Smooth muscle cell (in vitro differentiated cells): ENCODE results near the gene TMIGD3. TPM values are rescaled to one million over a fixed set of nuclear protein-coding genes. Genes with fewer than 3 reads are reported as not detected.

ENCODE experiments used
- DNase-seq: peaks from one replicate; lab custom pipeline; 2025; ENCODE audit not compliant: unreplicated experiment; lab: John Stamatoyannopoulos, UW
- H2AFZ ChIP-seq: fragments of 200-600 bp; sonication (generic); 2 replicates; pipeline ENCODE4 v1.6.0; 2016; ENCODE audit warnings: antibody characterized with exemption, low read depth, mild to moderate bottlenecking
- H3F3A ChIP-seq: fragments of 200-600 bp; sonication (generic); 2 replicates; pipeline ENCODE4 v1.6.0; 2017; ENCODE audit warnings: antibody characterized with exemption, low read depth
- H3K27ac ChIP-seq: fragments of 200-600 bp; sonication (generic); 2 replicates; pipeline ENCODE4 v1.5.1; 2016; ENCODE audit warnings: low read depth, mild to moderate bottlenecking
- H3K27me3 ChIP-seq: fragments of 200-600 bp; sonication (generic); 2 replicates; pipeline ENCODE4 v1.6.1; 2016; ENCODE audit warnings: low read depth, mild to moderate bottlenecking
- H3K36me3 ChIP-seq: fragments of 200-600 bp; sonication (generic); 2 replicates; pipeline ENCODE4 v1.5.1; 2016; ENCODE audit warnings: low read depth
- H3K4me1 ChIP-seq: fragments of 200-600 bp; sonication (generic); 2 replicates; pipeline ENCODE4 v1.5.1; 2016; ENCODE audit warnings: low read depth
- H3K4me2 ChIP-seq: fragments of 200-600 bp; sonication (generic); 2 replicates; pipeline ENCODE4 v1.6.0; 2016; ENCODE audit warnings: mild to moderate bottlenecking
- H3K4me3 ChIP-seq: fragments of 200-600 bp; sonication (generic); 2 replicates; pipeline ENCODE4 v1.5.1; 2016; ENCODE audit warnings: mild to moderate bottlenecking
- H3K79me2 ChIP-seq: fragments of 200-600 bp; sonication (generic); 2 replicates; pipeline ENCODE4 v1.6.0; 2016; ENCODE audit warnings: low read depth, mild to moderate bottlenecking
- H3K9ac ChIP-seq: fragments of 200-600 bp; sonication (generic); 2 replicates; pipeline ENCODE4 v1.6.0; 2016; ENCODE audit warnings: low read depth
- H3K9me3 ChIP-seq: fragments of 200-600 bp; sonication (generic); replicated peaks from 2 replicates; pipeline ENCODE4 v1.5.1; 2016; ENCODE audit warnings: low read depth
- H4K20me1 ChIP-seq: fragments of 200-600 bp; sonication (generic); 2 replicates; pipeline ENCODE4 v1.6.0; 2016; ENCODE audit warnings: low read depth
- CTCF ChIP-seq: fragments of 200-600 bp; sonication (generic); IDR thresholded peaks from 2 replicates; pipeline ENCODE4 v1.5.1; 2017; ENCODE audit warnings: borderline replicate concordance, mild to moderate bottlenecking, antibody characterized with exemption; ENCODE audit not compliant: insufficient read depth, poor library complexity, severe bottlenecking
- WGBS: methylation state at CpG from one replicate; pipeline ENCODE4 v1.1.7; 2016; ENCODE audit warnings: low lambda C conversion rate; 5-methylcytosine and 5-hydroxymethylcytosine counted together
- polyA plus RNA-seq: library from polyadenylated mRNA; unstranded; fragments of >200 nt; fragmentation: Nextera tagmentation; extraction: Ambion mirVana; gene quantifications from 2 replicates; pipeline ENCODE4 v1.2.1, GENCODE V29; 2016
- total RNA-seq: library from RNA; depleted of rRNA; stranded (reverse); fragments of >200 nt; gene quantifications from 2 replicates; pipeline ENCODE4 v1.2.3, GENCODE V29; 2014

TMIGD3 gene
- total and polyA plus RNA-seq, 2 experiments from 2014 or later: not detected

- Histone ChIP-seq H3F3A (peaks cover 4% of the 10 kb centered on the region), H3K79me2 (peaks cover 50% of the 10 kb centered on the region), H3K36me3 (no peaks in the 10 kb centered on the region), H3K9ac (peak overlapping the region; percentile 93), H3K9me3 (no peaks in the 10 kb centered on the region), H3K4me1 (peaks cover 35% of the 10 kb centered on the region), H3K4me3 (peak overlapping the region; percentile 71), H3K27ac (peak overlapping the region; percentile 67), H3K27me3 (no peaks in the 10 kb centered on the region), H2AFZ (peak overlapping the region; percentile 81), H3K4me2 (peak overlapping the region; percentile 98), H4K20me1 (peaks cover 4% of the 10 kb centered on the region)
- TF ChIP-seq CTCF: no peak
- WGBS: under 1% methylated on average over 16 of the region's 25 CpGs
- no peak for DNase-seq
These were observed 54.9 kb downstream of the TMIGD3 start for GRCh38 chr1:111448482-111448917.

- no peaks in the 10 kb centered on the region for H3K9me3 ChIP-seq
- H3K79me2 ChIP-seq: peaks cover 45% of the 10 kb centered on the region
- H3K9ac ChIP-seq: peak overlapping the region; percentile 93
- peaks cover 35% of the 10 kb centered on the region for H3K4me1 ChIP-seq
- no peaks in the 10 kb centered on the region for H3K36me3 ChIP-seq
- H3K27ac ChIP-seq: peak overlapping the region; percentile 67
- peak overlapping the region; percentile 71 for H3K4me3 ChIP-seq
- 56% methylated on average over 4 of the region's 4 CpGs for WGBS
- no peak for DNase-seq
- no peak overlapping the region for H2AFZ ChIP-seq
- no peak for TF ChIP-seq CTCF
- H3K4me2 ChIP-seq: peak overlapping the region; percentile 98
- peaks cover 4% of the 10 kb centered on the region for H3F3A ChIP-seq
- no peaks in the 10 kb centered on the region for H3K27me3 ChIP-seq
- H4K20me1 ChIP-seq: peaks cover 3% of the 10 kb centered on the region
These were observed 56.2 kb downstream of the TMIGD3 start for GRCh38 chr1:111446967-111447892.

- Histone ChIP-seq H3K36me3 (no peaks in the 10 kb centered on the region), H3K4me1 (peaks cover 35% of the 10 kb centered on the region), H3K4me3 (peak overlapping the region; percentile 71), H3F3A (peaks cover 4% of the 10 kb centered on the region), H3K9me3 (no peaks in the 10 kb centered on the region), H3K27ac (peak overlapping the region; percentile 67), H3K9ac (no peak overlapping the region), H3K27me3 (no peaks in the 10 kb centered on the region), H4K20me1 (peaks cover 1% of the 10 kb centered on the region), H3K79me2 (peaks cover 40% of the 10 kb centered on the region), H2AFZ (no peak overlapping the region), H3K4me2 (peak overlapping the region; percentile 98)
- no peak for DNase-seq
- WGBS: 71% methylated on average over 4 of the region's 4 CpGs
- TF ChIP-seq CTCF: no peak
These were observed 56.9 kb downstream of the TMIGD3 start for GRCh38 chr1:111446546-111446945.
